Kidney (tissue), 14 donors: ENCODE results near the gene METRNL. TPM values are rescaled to one million over a fixed set of nuclear protein-coding genes. Genes with fewer than 3 reads are reported as not detected.
"Not testable (repeated sequence)": the region's sequence is repeated elsewhere in the genome, so short reads cannot be mapped to it uniquely, and the experiment has no call there.

ENCODE experiments used
- DNase-seq, 5 donors: peaks; one replicate each; pipeline ENCODE4 v3.0.0-alpha.2; 2013 to 2020
- FAIRE-seq: peaks from 2 replicates; lab custom pipeline; 2012; peaks lifted over from hg19 to GRCh38; lab: Jason Lieb, UNC
- H3K27ac ChIP-seq, 2 donors: one replicate each; pipeline ENCODE4 v1.7.0; 2013; ENCODE audit warnings: low read depth in 2 of 2, low read length in 2 of 2, inconsistent platforms in 1 of 2
- H3K27me3 ChIP-seq: one replicate; pipeline ENCODE4 v1.7.1; 2013; ENCODE audit warnings: low read length, inconsistent platforms; ENCODE audit not compliant: control insufficient read depth, insufficient read depth
- H3K36me3 ChIP-seq, 3 donors: one replicate each; pipeline versions ENCODE4 v1.7.0 to v1.7.1; 2013; ENCODE audit warnings: low read length in 3 of 3, control low read depth in 1 of 3, inconsistent platforms in 1 of 3; ENCODE audit not compliant: insufficient read depth in 3 of 3, control insufficient read depth in 2 of 3
- H3K4me1 ChIP-seq, 3 donors: one replicate each; pipeline versions ENCODE4 v1.7.0 to v1.7.1; 2013; ENCODE audit warnings: low read length in 3 of 3, inconsistent platforms in 1 of 3, low read depth in 1 of 3; ENCODE audit not compliant: control insufficient read depth in 2 of 3, insufficient read depth in 2 of 3
- H3K4me3 ChIP-seq, 3 donors: one replicate each; pipeline versions ENCODE4 v1.7.0 to v1.8.1; 2013; ENCODE audit warnings: low read length in 3 of 3, control low read depth in 1 of 3, inconsistent platforms in 1 of 3
- H3K9ac ChIP-seq, 3 donors: one replicate each; pipeline versions ENCODE4 v1.7.0 to v1.7.1; 2013; ENCODE audit warnings: low read length in 3 of 3, control low read depth in 1 of 3, inconsistent platforms in 1 of 3
- H3K9me3 ChIP-seq, 3 donors: one replicate each; pipeline versions ENCODE4 v1.7.0 to v1.7.1; 2013; ENCODE audit warnings: low read length in 3 of 3, control low read depth in 1 of 3, inconsistent platforms in 1 of 3; ENCODE audit not compliant: control insufficient read depth in 2 of 3, insufficient read depth in 1 of 3
- CTCF ChIP-seq: IDR thresholded peaks from 3 replicates; pipeline ENCODE4 v1.5.1; 2012; ENCODE audit warnings: mild to moderate bottlenecking, moderate library complexity, borderline replicate concordance; ENCODE audit not compliant: insufficient read depth; ENCODE audit errors: extremely low read depth
- intact Hi-C: fragments of 100-400 bp; cut with DNase I; formaldehyde crosslinking; loops from one replicate; pipeline ENCODE4 v1.11.1; 2022
- polyA plus RNA-seq: library from polyadenylated mRNA; stranded (reverse); fragments of 350-450 nt; fragmentation: Illumina TruSeq; extraction: RNeasy Lipid Tissue Mini Kit (QIAGEN cat#74804); gene quantifications from one replicate; pipeline ENCODE4 v1.2.3, GENCODE V29; 2014; ENCODE audit warnings: low read depth, low replicate concordance; ENCODE audit not compliant: insufficient read depth
- total RNA-seq: library from RNA; stranded (reverse); fragmentation: NEBNext Ultra II Directional; extraction: Animal tissue kit (Norgen Biotek cat#: 25700); gene quantifications from one replicate; pipeline ENCODE4 v1.2.1, GENCODE V29; 2021
- donor health status: control.
- donor health status: control.
- donor health status: control.
- donor health status: control.
- donor health status: control.
- donor health status: DM: yes; HTN: yes; CAD: no.
- donor health status: Normal renal cell carcinoma (clear cell type).

The METRNL gene
- total and polyA plus RNA-seq, 2 donors from 2014 or later = 61.5 to 107 TPM

DNA sequence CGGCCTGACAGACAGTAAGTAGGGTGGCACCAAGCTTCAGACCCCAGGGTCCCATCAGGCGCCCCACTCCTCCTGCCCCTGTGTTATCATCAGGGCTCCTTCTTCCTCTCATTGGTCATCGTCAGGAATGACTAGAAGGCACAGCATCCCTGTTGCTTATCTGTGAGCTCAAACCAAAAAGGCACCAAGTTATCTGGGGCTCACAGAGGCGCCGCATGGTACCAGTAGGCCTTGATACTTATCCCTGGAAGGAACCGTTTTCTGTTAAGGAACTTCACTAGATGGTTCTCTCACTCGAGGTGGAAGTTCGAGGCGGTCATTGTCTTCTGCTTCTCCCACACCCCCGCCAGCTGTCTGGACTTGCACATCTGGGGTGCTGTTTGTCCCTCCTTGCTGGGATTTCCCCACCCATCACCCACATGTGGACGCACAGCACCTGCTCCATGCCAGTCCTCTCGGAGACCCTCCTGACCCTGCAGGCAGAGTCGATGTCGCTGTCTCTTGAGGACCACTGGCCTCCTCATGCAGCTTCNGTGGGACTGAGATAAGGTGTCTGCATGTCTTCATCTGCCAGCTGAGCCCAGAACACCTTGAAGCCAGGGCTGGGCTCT, 52.1 kb downstream of the METRNL start:
- Histone ChIP-seq H3K4me1 (no peaks in the 10 kb centered on the region), H3K9me3 (no peaks in the 10 kb centered on the region), H3K36me3 (no peaks in the 10 kb centered on the region), H3K9ac (no peak overlapping the region), H3K27ac (no peak overlapping the region), H3K4me3 (no peak overlapping the region), H3K27me3 (no peaks in the 10 kb centered on the region)
- FAIRE-seq = no peak
- intact Hi-C loops = no loop called here
- peak in 2 of 5 donors; percentile 18 to 47 for DNase-seq
- no peak for TF ChIP-seq CTCF

- no peak overlapping the region for H3K27ac ChIP-seq
- intact Hi-C loops = no loop called here
- DNase-seq (peak in 1 of 5 donors; percentile 59), FAIRE-seq (no peak)
- H3K36me3 ChIP-seq = no peaks in the 10 kb centered on the region
- no peaks in the 10 kb centered on the region for H3K9me3 ChIP-seq
- H3K27me3 ChIP-seq = no peaks in the 10 kb centered on the region
- H3K4me1 ChIP-seq = no peaks in the 10 kb centered on the region
- no peak overlapping the region for H3K4me3 ChIP-seq
- H3K9ac ChIP-seq = no peak overlapping the region
- TF ChIP-seq CTCF = no peak
These were observed 53.1 kb downstream of the METRNL start for GRCh38 chr17:83132251-83133081.

DNA sequence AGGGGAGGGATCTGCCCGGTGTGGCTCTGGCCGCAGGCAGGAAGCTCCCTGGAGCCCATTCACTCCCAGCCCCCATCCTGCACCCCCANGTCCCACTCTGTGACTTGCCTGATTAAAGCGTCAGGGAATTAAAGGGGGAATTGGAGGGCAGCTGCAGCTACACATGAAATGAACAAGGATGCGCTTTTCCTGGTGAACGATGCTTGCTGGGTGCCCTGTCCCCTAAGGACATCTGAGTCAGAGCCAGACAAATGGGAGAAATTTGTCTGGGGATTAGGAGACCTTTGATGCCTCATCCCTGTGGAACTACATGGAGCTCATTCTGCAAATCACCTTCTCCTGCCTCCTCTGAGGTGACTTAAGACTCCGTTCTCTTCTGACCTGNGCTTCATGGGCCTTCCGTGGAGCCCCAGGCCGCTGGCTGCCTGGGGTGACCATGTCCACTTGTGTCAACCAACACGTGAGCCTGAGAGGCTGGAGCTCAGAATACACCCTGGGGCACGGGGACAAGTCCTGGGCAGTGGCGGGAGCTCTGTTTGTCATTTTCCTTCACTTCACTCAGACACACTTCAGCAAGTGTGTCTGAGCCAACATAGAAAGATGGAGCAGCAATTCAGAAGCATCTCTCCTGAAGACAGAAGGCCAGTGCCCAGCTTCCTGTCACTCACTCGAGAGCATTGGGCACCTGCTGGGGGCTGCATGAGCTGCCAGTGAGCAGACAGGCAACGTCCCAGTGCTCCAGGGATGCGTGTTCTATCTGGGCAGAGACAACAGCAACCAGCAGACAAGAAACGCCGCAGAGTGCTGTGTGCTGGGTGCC, 54.1 kb downstream of the METRNL start:
- intact Hi-C loops = no loop called here
- Histone ChIP-seq H3K9me3 (no peaks in the 10 kb centered on the region), H3K4me1 (no peaks in the 10 kb centered on the region), H3K4me3 (no peak overlapping the region), H3K27ac (no peak overlapping the region), H3K27me3 (no peaks in the 10 kb centered on the region), H3K36me3 (no peaks in the 10 kb centered on the region), H3K9ac (no peak overlapping the region)
- no peak for TF ChIP-seq CTCF
- FAIRE-seq (no peak), DNase-seq (peak in 1 of 5 donors; percentile 46)

DNA sequence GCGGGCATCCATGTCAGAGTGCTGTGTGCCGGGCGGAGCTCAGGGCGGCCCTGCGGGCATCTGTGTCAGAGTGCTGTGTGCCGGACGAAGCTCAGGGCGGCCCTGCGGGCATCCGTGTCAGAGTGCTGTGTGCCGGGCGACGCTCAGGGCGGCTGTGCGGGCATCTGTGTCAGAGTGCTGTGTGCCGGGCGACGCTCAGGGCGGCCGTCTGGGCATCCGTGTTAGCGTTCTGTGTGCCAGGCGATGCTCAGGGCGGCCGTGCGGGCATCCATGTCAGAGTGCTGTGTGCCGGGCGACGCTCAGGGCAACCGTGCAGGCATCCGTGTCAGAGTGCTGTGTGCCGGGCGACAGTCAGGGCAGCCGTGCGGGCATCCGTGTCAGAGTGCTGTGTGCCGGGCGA, 55.0 kb downstream of the METRNL start:
- H3K36me3 ChIP-seq, FAIRE-seq, H3K9me3 ChIP-seq, H3K4me3 ChIP-seq, intact Hi-C loops, H3K27me3 ChIP-seq, H3K4me1 ChIP-seq, H3K9ac ChIP-seq, DNase-seq, H3K27ac ChIP-seq: not testable (repeated sequence)
